ENCODE data around the gene PAX3. TPM values are rescaled to one million over a fixed set of nuclear protein-coding genes. Genes with fewer than 3 reads are reported as not detected.

The PAX3 gene
- total RNA-seq, 1 experiment from 2014 or later = not detected

GRCh38 chr2:222311978-222312738 lies 13.4 kb upstream of the PAX3 start:
- DNase-seq (ENCODE audit: low spot score) = no peak
- in situ Hi-C loops (cut with HindIII; ENCODE audit: low sequenced_read_pairs) = loop anchor here (25.0 kb wide), 1 partner anchor 300 kb away; no protein-coding TSS in a partner anchor

GRCh38 chr2:222311319-222311977 lies 12.7 kb upstream of the PAX3 start:
- DNase-seq (ENCODE audit: low spot score) = no peak
- in situ Hi-C loops (cut with HindIII; ENCODE audit: low sequenced_read_pairs) = loop anchor here (25.0 kb wide), 1 partner anchor 301 kb away; no protein-coding TSS in a partner anchor

- no peak for DNase-seq (ENCODE audit: low spot score)
- in situ Hi-C loops (cut with HindIII; ENCODE audit: low sequenced_read_pairs) = loop anchor here (25.0 kb wide), 1 partner anchor 301 kb away; no protein-coding TSS in a partner anchor
Observed at GRCh38 chr2:222310747-222311318, 12.0 kb upstream of the PAX3 start.

- DNase-seq (ENCODE audit: low spot score) = no peak
- in situ Hi-C loops (cut with HindIII; ENCODE audit: low sequenced_read_pairs) = loop anchor here (25.0 kb wide), 1 partner anchor 303 kb away; no protein-coding TSS in a partner anchor
Observed at GRCh38 chr2:222309766-222310165, 11.0 kb upstream of the PAX3 start.

GRCh38 chr2:222309361-222309760 lies 10.6 kb upstream of the PAX3 start:
- DNase-seq (ENCODE audit: low spot score) = no peak
- in situ Hi-C loops (cut with HindIII; ENCODE audit: low sequenced_read_pairs) = loop anchor here (25.0 kb wide), 1 partner anchor 303 kb away; no protein-coding TSS in a partner anchor

- no peak for DNase-seq (ENCODE audit: low spot score)
- in situ Hi-C loops (cut with HindIII; ENCODE audit: low sequenced_read_pairs) = loop anchor here (25.0 kb wide), 1 partner anchor 304 kb away; no protein-coding TSS in a partner anchor
Observed at GRCh38 chr2:222307978-222308730, 9.4 kb upstream of the PAX3 start.

- in situ Hi-C loops (cut with HindIII; ENCODE audit: low sequenced_read_pairs) = loop anchor here (25.0 kb wide), 1 partner anchor 305 kb away; no protein-coding TSS in a partner anchor
- no peak for DNase-seq (ENCODE audit: low spot score)
Observed at GRCh38 chr2:222307143-222307756, 8.5 kb upstream of the PAX3 start.

GRCh38 chr2:222306393-222307142 lies 7.8 kb upstream of the PAX3 start:
- in situ Hi-C loops (cut with HindIII; ENCODE audit: low sequenced_read_pairs) = loop anchor here (25.0 kb wide), 1 partner anchor 306 kb away; no protein-coding TSS in a partner anchor

GRCh38 chr2:222305516-222306392 lies 7.0 kb upstream of the PAX3 start:
- in situ Hi-C loops (cut with HindIII; ENCODE audit: low sequenced_read_pairs) = loop anchor here (25.0 kb wide), 1 partner anchor 307 kb away; no protein-coding TSS in a partner anchor
- no peak for DNase-seq (ENCODE audit: low spot score)

More at GRCh38 chr2:222306393-222307142, 7.8 kb upstream of the PAX3 start:
- DNase-seq (ENCODE audit: low spot score) = no peak

GRCh38 chr2:222304737-222305515 lies 6.1 kb upstream of the PAX3 start:
- in situ Hi-C loops (cut with HindIII; ENCODE audit: low sequenced_read_pairs) = loop anchor here (25.0 kb wide), 1 partner anchor 307 kb away; no protein-coding TSS in a partner anchor
- DNase-seq (ENCODE audit: low spot score) = no peak

- in situ Hi-C loops (cut with HindIII; ENCODE audit: low sequenced_read_pairs) = loop anchor here (25.0 kb wide), 1 partner anchor 308 kb away; no protein-coding TSS in a partner anchor
Observed at GRCh38 chr2:222303828-222304736, 5.3 kb upstream of the PAX3 start.

GRCh38 chr2:222303045-222303827 lies 4.4 kb upstream of the PAX3 start:
- in situ Hi-C loops (cut with HindIII; ENCODE audit: low sequenced_read_pairs) = loop anchor here (25.0 kb wide), 1 partner anchor 309 kb away; no protein-coding TSS in a partner anchor
- DNase-seq (ENCODE audit: low spot score) = no peak

More at GRCh38 chr2:222303828-222304736, 5.3 kb upstream of the PAX3 start:
- DNase-seq (ENCODE audit: low spot score) = no peak

GRCh38 chr2:222302178-222303018 lies 3.6 kb upstream of the PAX3 start:
- in situ Hi-C loops (cut with HindIII; ENCODE audit: low sequenced_read_pairs) = loop anchor here (25.0 kb wide), 1 partner anchor 310 kb away; no protein-coding TSS in a partner anchor
- no peak for DNase-seq (ENCODE audit: low spot score)

Measured in G401 (cell line).